ENCODE results near the gene KLHL29. TPM values are rescaled to one million over a fixed set of nuclear protein-coding genes. Genes with fewer than 3 reads are reported as not detected.
A peak's percentile ranks its signal among the peaks of the same experiment; 100 is the strongest.

KLHL29 gene
- total RNA-seq, 1 experiment from 2014 or later: 2.4 TPM

DNA sequence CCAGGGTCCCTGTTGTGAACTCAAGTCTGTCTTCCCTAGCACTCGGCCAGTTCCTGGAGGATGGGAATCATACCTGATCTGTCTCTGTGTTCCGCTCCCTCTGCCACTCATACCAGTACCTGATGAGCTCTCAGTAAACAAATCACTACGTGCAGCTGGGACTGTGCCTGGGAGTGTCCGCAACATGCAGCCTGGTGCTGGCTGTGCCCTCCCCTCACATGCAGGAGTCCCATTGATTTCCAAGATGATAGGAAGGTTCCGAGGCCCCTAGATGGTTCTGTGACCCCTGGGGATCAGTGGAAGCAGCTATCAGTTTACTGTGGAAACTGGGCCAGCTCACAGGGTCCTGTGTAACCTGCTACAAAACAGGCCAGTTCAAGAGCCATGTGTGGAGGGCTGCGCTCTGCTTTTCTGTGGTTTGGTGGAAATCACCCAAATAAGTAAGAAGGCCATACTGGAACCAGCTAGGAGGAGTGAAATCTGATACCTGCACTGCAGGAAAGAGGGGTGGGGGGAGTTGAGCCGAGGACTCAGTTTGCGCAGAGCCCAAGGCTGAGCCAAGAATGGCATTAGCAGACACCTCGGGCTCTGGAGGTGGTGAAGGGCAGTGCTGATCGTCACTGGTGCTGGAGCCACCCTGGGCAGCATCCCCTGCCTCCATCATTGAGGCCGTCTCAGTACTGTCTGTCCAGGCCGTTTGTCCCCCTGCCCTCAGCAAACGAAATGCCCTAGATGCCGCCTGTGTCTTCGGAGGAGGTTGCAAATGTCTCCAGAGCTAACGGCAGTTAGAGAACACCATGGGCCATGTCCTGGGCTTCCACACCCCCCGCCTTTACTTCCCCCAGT, 93.3 kb downstream of the KLHL29 start:
- Histone ChIP-seq H3K79me2 (ENCODE audit: insufficient read depth, low read length) (no peaks in the 10 kb centered on the region), H3K79me1 (ENCODE audit: insufficient read depth, low read depth, low read length, poor library complexity, severe bottlenecking) (no peaks in the 10 kb centered on the region), H3K23ac (ENCODE audit: insufficient read length, low read depth, low read length) (no peak overlapping the region), H4K91ac (ENCODE audit: insufficient read length, low read depth, low read length) (no peak overlapping the region), H2BK12ac (ENCODE audit: insufficient read length, low read depth, low read length) (no peak overlapping the region), H2BK15ac (ENCODE audit: low read depth, low read length) (no peak overlapping the region), H2BK5ac (ENCODE audit: insufficient read length, low read length) (no peak overlapping the region), H3K14ac (ENCODE audit: insufficient read depth, low read length) (peak overlapping the region; percentile 45), H3K4ac (ENCODE audit: low read depth, low read length) (no peak overlapping the region), H3K23me2 (ENCODE audit: insufficient read length, low read depth, low read length, poor library complexity, severe bottlenecking) (no peaks in the 10 kb centered on the region), H3K4me2 (ENCODE audit: insufficient read depth, insufficient read length, low read length) (no peak overlapping the region), H3K9ac (ENCODE audit: extremely low read depth, insufficient read length, low read length) (no peak overlapping the region), H3K9me3 (ENCODE audit: control insufficient read depth, low read depth, low read length) (no peaks in the 10 kb centered on the region), H4K5ac (ENCODE audit: insufficient read length, low read depth, low read length) (no peak overlapping the region), H3T11ph (ENCODE audit: low read length) (no peak overlapping the region), H2AK5ac (ENCODE audit: insufficient read length, low read length) (no peak overlapping the region), H3K27me3 (ENCODE audit: insufficient read depth, low read length) (no peaks in the 10 kb centered on the region), H3K56ac (ENCODE audit: insufficient read length, low read depth, low read length) (no peak overlapping the region), H3K27ac (ENCODE audit: insufficient read length, low read depth, low read length) (no peak overlapping the region), H2BK20ac (ENCODE audit: low read depth, low read length, poor library complexity, severe bottlenecking) (no peak overlapping the region), H3K4me1 (ENCODE audit: insufficient read depth, low read length) (peaks cover 10% of the 10 kb centered on the region; the same call in 1 of the 2 replicates), H3K18ac (ENCODE audit: insufficient read length, low read depth, low read length) (peak overlapping the region; percentile 47), H4K20me1 (ENCODE audit: control insufficient read depth, insufficient read depth, insufficient read length) (no peaks in the 10 kb centered on the region), H2BK120ac (ENCODE audit: low read depth, low read length, poor library complexity, severe bottlenecking) (no peak overlapping the region), H2AFZ (ENCODE audit: low read length) (no peak overlapping the region), H4K8ac (replicated peaks; ENCODE audit: insufficient read length, low read depth, low read length) (no peak overlapping the region)
- TF ChIP-seq, protein P1, sequence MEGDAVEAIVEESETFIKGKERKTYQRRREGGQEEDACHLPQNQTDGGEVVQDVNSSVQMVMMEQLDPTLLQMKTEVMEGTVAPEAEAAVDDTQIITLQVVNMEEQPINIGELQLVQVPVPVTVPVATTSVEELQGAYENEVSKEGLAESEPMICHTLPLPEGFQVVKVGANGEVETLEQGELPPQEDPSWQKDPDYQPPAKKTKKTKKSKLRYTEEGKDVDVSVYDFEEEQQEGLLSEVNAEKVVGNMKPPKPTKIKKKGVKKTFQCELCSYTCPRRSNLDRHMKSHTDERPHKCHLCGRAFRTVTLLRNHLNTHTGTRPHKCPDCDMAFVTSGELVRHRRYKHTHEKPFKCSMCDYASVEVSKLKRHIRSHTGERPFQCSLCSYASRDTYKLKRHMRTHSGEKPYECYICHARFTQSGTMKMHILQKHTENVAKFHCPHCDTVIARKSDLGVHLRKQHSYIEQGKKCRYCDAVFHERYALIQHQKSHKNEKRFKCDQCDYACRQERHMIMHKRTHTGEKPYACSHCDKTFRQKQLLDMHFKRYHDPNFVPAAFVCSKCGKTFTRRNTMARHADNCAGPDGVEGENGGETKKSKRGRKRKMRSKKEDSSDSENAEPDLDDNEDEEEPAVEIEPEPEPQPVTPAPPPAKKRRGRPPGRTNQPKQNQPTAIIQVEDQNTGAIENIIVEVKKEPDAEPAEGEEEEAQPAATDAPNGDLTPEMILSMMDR (conservative IDR thresholded peaks at IDR 0.05): no peak
- peak overlapping the region in 2 of 3 experiments; percentile 49 to 98; a peak in 5 of 7 replicates for H3K27ac Mint-ChIP-seq
- peaks cover 0 to 3% (median 0%) of the 10 kb centered on the region in 3 experiments; a peak in 2 of 7 replicates for H3K36me3 Mint-ChIP-seq (ENCODE audit: insufficient read depth in 1 of 3, low read depth in 3 of 3)
- H3K4me3 Mint-ChIP-seq: peak overlapping the region in 1 of 2 experiments; percentile 58; a peak in 2 of 5 replicates
- no peaks in the 10 kb centered on the region for H3K9me3 Mint-ChIP-seq
- DNase-seq: peak; percentile 56
- peaks cover 69 to 76% of the 10 kb centered on the region in 2 experiments for H3K4me1 Mint-ChIP-seq
- no CpG with 5 or more reads among the region's 17 CpGs for WGBS (ENCODE audit: extremely low coverage, insufficient read length, low lambda C conversion rate)
- peaks cover 42% of the 10 kb centered on the region for H3K27me3 Mint-ChIP-seq (ENCODE audit: low read depth)
